Effector memory CD4-positive, alpha-beta T cell (primary cell): ENCODE measurements around the gene MICAL2.
A peak's percentile ranks its signal among the peaks of the same experiment; 100 is the strongest.

Source experiments
- DNase-seq, 3 donors: peaks; one replicate each; pipeline ENCODE4 v3.0.0-alpha.2; 2020
- H3K27ac ChIP-seq: 2 replicates; pipeline ENCODE4 v1.7.0; 2013; ENCODE audit warnings: mild to moderate bottlenecking, low read length, moderate library complexity; ENCODE audit not compliant: insufficient read depth, poor library complexity, severe bottlenecking
- H3K27me3 ChIP-seq: replicated peaks from 2 replicates; pipeline ENCODE4 v1.7.0; 2013; ENCODE audit warnings: mild to moderate bottlenecking, low read length; ENCODE audit not compliant: insufficient read depth, control insufficient read depth, poor library complexity, severe bottlenecking
- H3K36me3 ChIP-seq: 2 replicates; pipeline ENCODE4 v1.7.0; 2013; ENCODE audit warnings: mild to moderate bottlenecking, low read length, moderate library complexity; ENCODE audit not compliant: control insufficient read depth, insufficient read depth
- H3K4me1 ChIP-seq: 2 replicates; pipeline ENCODE4 v1.7.0; 2013; ENCODE audit warnings: low read length, mild to moderate bottlenecking; ENCODE audit not compliant: control insufficient read depth, insufficient read depth, poor library complexity, severe bottlenecking
- H3K4me3 ChIP-seq: 2 replicates; pipeline ENCODE4 v1.7.0; 2013; ENCODE audit warnings: low read length, low read depth, mild to moderate bottlenecking; ENCODE audit not compliant: insufficient read depth, poor library complexity, severe bottlenecking
- H3K9me3 ChIP-seq: 2 replicates; pipeline ENCODE4 v1.7.0; 2013; ENCODE audit warnings: mild to moderate bottlenecking, low read length, moderate library complexity; ENCODE audit not compliant: control insufficient read depth

MICAL2 gene

DNA sequence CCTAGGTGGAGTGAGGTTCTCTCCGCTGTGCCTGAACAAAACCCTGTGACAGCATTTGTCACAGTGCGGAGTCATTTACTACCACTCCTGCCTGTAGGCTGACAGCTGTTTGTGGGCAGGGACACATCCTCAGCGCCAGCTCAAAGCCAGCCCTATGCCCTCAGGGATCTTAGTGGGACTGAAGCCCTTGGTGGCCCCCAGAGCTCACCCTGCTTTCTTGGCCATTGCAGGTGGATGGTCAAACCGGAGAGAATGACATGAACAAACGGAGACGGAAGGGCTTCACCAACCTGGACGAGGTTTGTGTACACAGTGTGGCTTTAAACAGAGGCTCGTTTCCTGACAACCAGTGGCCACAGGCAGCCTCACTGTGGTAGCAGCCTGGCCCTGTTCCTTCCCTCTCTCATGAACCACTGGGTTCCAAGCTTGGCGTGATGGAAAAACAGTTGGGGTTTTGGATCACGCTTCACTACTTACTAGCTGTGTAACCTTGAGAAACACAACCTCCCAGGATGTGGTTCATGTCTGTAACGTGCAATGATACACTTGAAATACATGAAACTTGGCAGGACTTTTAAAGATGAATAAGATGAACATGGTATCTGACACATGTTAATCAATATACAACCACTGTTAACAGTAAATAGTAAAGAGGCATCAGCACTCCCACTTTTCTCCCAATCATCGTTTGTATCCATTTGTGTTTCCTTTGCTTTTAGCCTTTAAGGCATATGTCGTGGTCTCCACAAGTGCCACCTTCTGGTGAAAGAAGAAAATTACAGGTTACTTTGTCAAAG, 125.8 kb downstream of the MICAL2 start:
- DNase-seq, result peak; percentile 5 to 10 (median 9)
- no peaks in the 10 kb centered on the region for H3K27me3 ChIP-seq
- H3K9me3 ChIP-seq, result no peaks in the 10 kb centered on the region
- H3K36me3 ChIP-seq, result peaks cover 19% of the 10 kb centered on the region
- peaks cover 14% of the 10 kb centered on the region for H3K4me1 ChIP-seq
- H3K27ac ChIP-seq, result peak overlapping the region; percentile 52
- H3K4me3 ChIP-seq, result peak overlapping the region; percentile 10

DNA sequence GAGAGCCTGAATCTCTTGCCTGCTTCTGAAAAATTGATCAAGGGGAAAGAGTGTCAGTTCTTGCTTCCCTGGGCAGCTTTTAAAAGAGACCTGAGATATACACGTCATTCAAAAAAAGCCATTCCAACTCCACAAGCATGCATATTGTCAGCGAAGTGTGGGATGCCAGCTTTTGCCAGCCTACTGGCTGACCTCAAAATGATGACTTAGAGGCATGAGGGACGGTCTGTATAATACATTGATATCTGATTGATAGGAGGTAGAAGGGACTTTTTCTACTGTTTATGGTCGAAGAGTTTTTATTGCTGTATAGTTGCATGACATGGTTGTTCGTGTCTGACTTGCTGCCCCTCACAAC, 126.3 kb downstream of the MICAL2 start:
- Histone ChIP-seq H3K4me1 (peaks cover 14% of the 10 kb centered on the region), H3K27ac (no peak overlapping the region), H3K4me3 (no peak overlapping the region), H3K27me3 (no peaks in the 10 kb centered on the region), H3K36me3 (peaks cover 23% of the 10 kb centered on the region), H3K9me3 (no peaks in the 10 kb centered on the region)
- DNase-seq, result no peak

DNA sequence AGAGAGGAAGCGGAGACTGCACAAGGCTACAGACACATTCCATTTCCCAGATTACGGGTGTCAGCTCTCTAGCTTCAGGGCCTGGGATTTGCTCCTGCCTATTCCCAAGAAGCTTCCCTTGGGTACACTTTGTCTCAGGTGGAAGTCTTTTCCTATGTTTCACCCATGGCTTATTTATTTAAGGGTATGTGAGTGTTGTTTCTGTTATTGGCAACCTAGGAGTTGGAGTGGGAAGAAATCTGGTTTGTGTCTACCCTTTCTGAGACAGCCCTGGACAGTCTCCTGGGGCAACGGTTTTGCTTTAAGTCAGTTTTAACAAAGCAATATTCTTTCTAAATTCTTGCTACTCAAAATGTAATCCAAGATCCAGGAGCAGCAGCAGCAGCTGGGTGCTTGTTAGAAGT, 127.0 kb downstream of the MICAL2 start:
- H3K36me3 ChIP-seq, result peaks cover 23% of the 10 kb centered on the region

DNA sequence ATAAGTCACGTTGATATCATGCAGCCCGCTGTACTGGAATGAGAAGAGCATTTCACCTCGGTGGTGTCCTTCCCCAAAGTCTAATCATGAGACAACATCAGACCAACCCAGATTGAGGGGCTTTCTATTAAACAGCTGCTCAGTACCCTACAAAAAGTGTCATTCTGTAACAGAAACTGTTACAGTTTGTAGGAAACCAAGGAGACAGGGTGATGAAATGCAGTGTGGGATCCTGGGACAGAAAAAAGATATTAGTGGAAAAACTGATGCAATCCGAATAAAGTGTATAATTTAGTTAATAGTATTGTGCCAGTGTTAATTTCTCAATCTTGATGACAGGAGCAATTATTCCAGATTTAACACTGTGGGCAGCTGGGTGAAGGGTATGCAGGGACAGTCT, 128.0 kb downstream of the MICAL2 start:
- Histone ChIP-seq H3K27me3 (no peaks in the 10 kb centered on the region), H3K9me3 (no peaks in the 10 kb centered on the region), H3K36me3 (peaks cover 23% of the 10 kb centered on the region), H3K4me3 (no peak overlapping the region), H3K27ac (no peak overlapping the region), H3K4me1 (peaks cover 20% of the 10 kb centered on the region)
- no peak for DNase-seq

More for the DNA sequence above, 127.0 kb downstream of the MICAL2 start:
- no peak for DNase-seq
- Histone ChIP-seq H3K27ac (no peak overlapping the region), H3K9me3 (no peaks in the 10 kb centered on the region), H3K4me1 (peaks cover 18% of the 10 kb centered on the region), H3K4me3 (no peak overlapping the region), H3K27me3 (no peaks in the 10 kb centered on the region)

DNA sequence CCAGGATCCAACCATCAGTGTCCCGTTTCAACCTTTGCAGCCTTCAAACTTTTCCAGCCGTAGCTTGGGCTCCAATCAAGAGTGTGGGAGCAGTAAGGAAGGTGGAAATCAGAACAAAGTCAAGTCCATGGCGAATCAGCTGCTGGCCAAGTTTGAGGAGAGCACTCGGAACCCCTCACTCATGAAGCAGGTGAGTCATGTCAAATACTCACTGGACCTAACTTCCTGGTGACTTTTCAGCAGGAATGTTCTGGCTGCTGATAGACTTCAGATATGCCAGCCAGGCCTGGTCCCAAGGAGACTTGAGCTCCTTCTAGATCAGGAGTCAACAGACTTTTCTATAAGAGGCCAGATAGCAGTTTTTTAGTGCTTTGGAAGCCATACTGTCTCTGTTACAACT, 129.0 kb downstream of the MICAL2 start:
- H3K27ac ChIP-seq, result no peak overlapping the region

DNA sequence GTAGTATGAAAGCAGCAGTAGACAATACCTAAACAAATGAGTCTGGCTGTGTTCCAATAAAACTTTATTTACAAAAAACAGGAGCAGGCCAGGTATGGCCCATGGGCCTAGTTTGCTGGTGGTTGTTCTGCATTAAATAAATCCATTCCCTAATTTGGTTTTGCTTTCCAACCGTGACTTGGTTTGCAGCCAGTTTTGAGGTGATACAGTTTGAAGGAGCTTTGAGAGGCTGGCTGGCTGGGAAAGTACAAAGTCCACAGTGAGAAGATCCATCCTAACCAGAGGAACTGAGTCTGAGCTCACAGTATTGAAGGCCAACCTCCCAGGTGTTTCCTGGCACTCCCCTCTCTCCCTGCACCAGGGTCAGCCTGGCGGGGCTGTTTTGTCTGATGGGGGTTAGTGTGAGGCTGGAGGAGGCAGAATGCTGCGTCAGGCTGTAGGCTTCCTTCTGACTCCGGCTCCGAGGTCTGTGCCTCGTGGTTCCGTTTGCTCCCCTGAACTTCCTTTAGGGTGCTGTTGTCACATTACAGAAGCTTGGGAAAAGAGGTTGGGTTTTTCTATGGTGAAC, 129.5 kb downstream of the MICAL2 start:
- no peaks in the 10 kb centered on the region for H3K9me3 ChIP-seq
- H3K27me3 ChIP-seq, result no peaks in the 10 kb centered on the region
- peaks cover 30% of the 10 kb centered on the region for H3K36me3 ChIP-seq
- H3K4me1 ChIP-seq, result peaks cover 20% of the 10 kb centered on the region
- H3K27ac ChIP-seq, result no peak overlapping the region
- no peak overlapping the region for H3K4me3 ChIP-seq
- DNase-seq, result no peak

More for the DNA sequence above, 129.0 kb downstream of the MICAL2 start:
- peaks cover 20% of the 10 kb centered on the region for H3K4me1 ChIP-seq
- peaks cover 30% of the 10 kb centered on the region for H3K36me3 ChIP-seq
- no peaks in the 10 kb centered on the region for H3K9me3 ChIP-seq
- no peak overlapping the region for H3K4me3 ChIP-seq
- no peak for DNase-seq
- H3K27me3 ChIP-seq, result no peaks in the 10 kb centered on the region

DNA sequence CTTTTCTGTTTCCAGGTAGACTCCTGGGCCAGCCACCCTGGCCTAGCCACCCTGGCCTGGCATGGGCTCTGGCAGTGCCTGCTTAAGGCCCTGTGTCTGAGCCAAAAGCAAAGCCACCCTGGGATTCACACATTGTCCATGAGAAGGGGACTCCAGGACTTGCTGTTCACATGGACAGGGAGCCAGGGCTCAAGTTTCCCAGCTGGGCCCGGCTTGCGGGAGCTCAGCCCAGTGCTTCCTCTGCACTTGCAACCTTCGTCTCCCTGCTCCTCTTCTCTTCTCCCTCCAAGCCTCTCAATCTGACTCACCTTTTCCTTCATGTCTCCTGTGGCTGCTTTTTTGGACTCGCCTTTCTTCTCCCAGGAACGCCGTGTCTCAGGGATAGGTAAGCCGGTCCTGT, 130.3 kb downstream of the MICAL2 start:
- H3K9me3 ChIP-seq, result no peaks in the 10 kb centered on the region
- H3K27me3 ChIP-seq, result no peaks in the 10 kb centered on the region
- peaks cover 14% of the 10 kb centered on the region for H3K4me1 ChIP-seq
- DNase-seq, result no peak
- H3K27ac ChIP-seq, result no peak overlapping the region
- H3K36me3 ChIP-seq, result peaks cover 31% of the 10 kb centered on the region
- H3K4me3 ChIP-seq, result no peak overlapping the region

DNA sequence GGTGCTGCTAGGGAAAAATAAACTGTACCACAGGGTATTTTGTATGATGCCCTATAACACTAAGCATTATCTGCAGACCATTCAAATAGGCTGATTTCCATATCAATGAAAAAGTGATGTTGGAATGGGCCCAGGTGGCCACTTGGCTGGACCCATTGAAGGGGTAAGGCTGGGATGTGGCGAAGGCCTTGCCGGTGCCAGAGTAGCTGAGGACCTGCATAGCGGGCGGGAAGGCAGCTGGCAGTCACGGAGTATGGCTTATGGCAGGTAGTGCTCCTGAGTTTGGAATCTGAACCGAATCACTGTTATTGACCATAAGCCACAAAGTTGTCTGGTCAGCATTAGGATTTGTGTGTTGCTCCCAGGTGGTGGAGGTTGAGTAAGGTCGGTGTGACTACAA, 131.0 kb downstream of the MICAL2 start:
- H3K36me3 ChIP-seq, result peaks cover 37% of the 10 kb centered on the region
- no peak overlapping the region for H3K27ac ChIP-seq
- no peak for DNase-seq
- H3K27me3 ChIP-seq, result no peaks in the 10 kb centered on the region
- no peaks in the 10 kb centered on the region for H3K9me3 ChIP-seq
- H3K4me1 ChIP-seq, result peaks cover 7% of the 10 kb centered on the region
- no peak overlapping the region for H3K4me3 ChIP-seq

DNA sequence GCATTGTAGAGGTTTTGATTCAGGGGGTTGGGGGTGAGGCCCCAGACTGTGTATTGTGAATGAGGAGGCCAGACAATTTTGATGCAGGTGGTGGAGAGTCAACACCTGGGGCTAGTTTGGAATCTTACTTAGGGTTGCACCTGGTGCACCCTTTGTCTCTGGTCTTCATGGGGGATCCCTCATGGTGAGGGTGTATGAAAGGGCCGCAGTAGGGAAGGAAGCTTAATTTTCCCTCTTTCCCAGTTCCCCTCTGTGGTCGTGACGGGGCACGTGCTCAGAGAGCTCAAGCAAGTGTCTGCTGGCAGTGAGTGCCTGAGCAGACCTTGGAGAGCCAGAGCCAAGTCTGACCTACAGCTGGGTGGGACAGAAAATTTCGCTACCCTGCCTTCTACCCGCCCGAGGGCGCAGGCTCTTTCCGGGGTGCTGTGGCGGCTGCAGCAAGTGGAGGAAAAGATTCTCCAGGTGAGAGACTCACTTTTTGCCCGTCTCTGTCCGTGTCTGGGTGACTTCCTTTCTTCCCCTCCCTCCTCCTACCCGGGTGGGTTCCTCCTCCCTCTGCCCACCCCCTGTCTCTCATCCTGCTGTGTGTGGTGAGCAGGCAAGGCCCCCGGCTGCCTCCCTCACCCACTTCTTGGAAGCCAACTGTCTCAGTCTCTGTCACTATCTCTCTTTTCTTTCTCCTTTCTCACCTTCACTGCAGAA, 131.7 kb downstream of the MICAL2 start:
- no peak overlapping the region for H3K27ac ChIP-seq
- no peaks in the 10 kb centered on the region for H3K9me3 ChIP-seq
- H3K4me3 ChIP-seq, result no peak overlapping the region
- DNase-seq, result no peak
- H3K36me3 ChIP-seq, result peaks cover 37% of the 10 kb centered on the region
- peaks cover 6% of the 10 kb centered on the region for H3K4me1 ChIP-seq
- no peaks in the 10 kb centered on the region for H3K27me3 ChIP-seq

DNA sequence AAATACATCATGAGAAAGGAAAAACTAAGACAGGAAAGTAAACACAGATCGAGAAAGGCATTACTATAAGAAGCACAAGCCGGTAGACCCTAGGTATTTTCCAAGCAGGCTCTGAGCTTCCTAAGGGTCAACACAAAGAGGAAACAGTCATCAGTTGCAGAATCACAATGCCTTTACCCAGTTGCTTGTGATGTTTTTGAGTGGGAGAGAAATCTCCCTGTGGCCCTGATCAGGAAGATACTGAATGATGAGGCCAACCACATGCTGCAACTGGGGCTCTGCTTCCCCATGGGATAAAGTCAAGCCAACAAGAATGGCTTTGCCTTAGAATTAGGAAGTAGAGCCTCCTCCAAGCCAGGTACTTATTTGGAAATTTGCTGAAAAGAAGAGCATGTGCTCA, 132.6 kb downstream of the MICAL2 start:
- DNase-seq, result no peak
- Histone ChIP-seq H3K4me3 (no peak overlapping the region), H3K27ac (no peak overlapping the region), H3K27me3 (no peaks in the 10 kb centered on the region), H3K36me3 (peaks cover 37% of the 10 kb centered on the region), H3K4me1 (peaks cover 6% of the 10 kb centered on the region), H3K9me3 (no peaks in the 10 kb centered on the region)
